Kidney (tissue), 14 donors: ENCODE data around the gene GPR15LG. TPM values are rescaled to one million over a fixed set of nuclear protein-coding genes. Genes with fewer than 3 reads are reported as not detected.

Experiments
- DNase-seq, 5 donors: peaks; one replicate each; pipeline ENCODE4 v3.0.0-alpha.2; 2013 to 2020
- FAIRE-seq: peaks from 2 replicates; lab custom pipeline; 2012; peaks lifted over from hg19 to GRCh38; lab: Jason Lieb, UNC
- H3K27ac ChIP-seq, 2 donors: one replicate each; pipeline ENCODE4 v1.7.0; 2013; ENCODE audit warnings: low read depth in 2 of 2, low read length in 2 of 2, inconsistent platforms in 1 of 2
- H3K27me3 ChIP-seq: one replicate; pipeline ENCODE4 v1.7.1; 2013; ENCODE audit warnings: low read length, inconsistent platforms; ENCODE audit not compliant: control insufficient read depth, insufficient read depth
- H3K36me3 ChIP-seq, 3 donors: one replicate each; pipeline versions ENCODE4 v1.7.0 to v1.7.1; 2013; ENCODE audit warnings: low read length in 3 of 3, control low read depth in 1 of 3, inconsistent platforms in 1 of 3; ENCODE audit not compliant: insufficient read depth in 3 of 3, control insufficient read depth in 2 of 3
- H3K4me1 ChIP-seq, 3 donors: one replicate each; pipeline versions ENCODE4 v1.7.0 to v1.7.1; 2013; ENCODE audit warnings: low read length in 3 of 3, inconsistent platforms in 1 of 3, low read depth in 1 of 3; ENCODE audit not compliant: control insufficient read depth in 2 of 3, insufficient read depth in 2 of 3
- H3K4me3 ChIP-seq, 3 donors: one replicate each; pipeline versions ENCODE4 v1.7.0 to v1.8.1; 2013; ENCODE audit warnings: low read length in 3 of 3, control low read depth in 1 of 3, inconsistent platforms in 1 of 3
- H3K9ac ChIP-seq, 3 donors: one replicate each; pipeline versions ENCODE4 v1.7.0 to v1.7.1; 2013; ENCODE audit warnings: low read length in 3 of 3, control low read depth in 1 of 3, inconsistent platforms in 1 of 3
- H3K9me3 ChIP-seq, 3 donors: one replicate each; pipeline versions ENCODE4 v1.7.0 to v1.7.1; 2013; ENCODE audit warnings: low read length in 3 of 3, control low read depth in 1 of 3, inconsistent platforms in 1 of 3; ENCODE audit not compliant: control insufficient read depth in 2 of 3, insufficient read depth in 1 of 3
- CTCF ChIP-seq: IDR thresholded peaks from 3 replicates; pipeline ENCODE4 v1.5.1; 2012; ENCODE audit warnings: mild to moderate bottlenecking, moderate library complexity, borderline replicate concordance; ENCODE audit not compliant: insufficient read depth; ENCODE audit errors: extremely low read depth
- intact Hi-C: fragments of 100-400 bp; cut with DNase I; formaldehyde crosslinking; loops from one replicate; pipeline ENCODE4 v1.11.1; 2022
- polyA plus RNA-seq: library from polyadenylated mRNA; stranded (reverse); fragments of 350-450 nt; fragmentation: Illumina TruSeq; extraction: RNeasy Lipid Tissue Mini Kit (QIAGEN cat#74804); gene quantifications from one replicate; pipeline ENCODE4 v1.2.3, GENCODE V29; 2014; ENCODE audit warnings: low read depth, low replicate concordance; ENCODE audit not compliant: insufficient read depth
- total RNA-seq: library from RNA; stranded (reverse); fragmentation: NEBNext Ultra II Directional; extraction: Animal tissue kit (Norgen Biotek cat#: 25700); gene quantifications from one replicate; pipeline ENCODE4 v1.2.1, GENCODE V29; 2021
- donor health status: control.
- donor health status: control.
- donor health status: control.
- donor health status: control.
- donor health status: control.
- donor health status: DM: yes; HTN: yes; CAD: no.
- donor health status: Normal renal cell carcinoma (clear cell type).

The GPR15LG gene
- total and polyA plus RNA-seq, 2 donors from 2014 or later, result 0.44 TPM; not detected in 1

DNA sequence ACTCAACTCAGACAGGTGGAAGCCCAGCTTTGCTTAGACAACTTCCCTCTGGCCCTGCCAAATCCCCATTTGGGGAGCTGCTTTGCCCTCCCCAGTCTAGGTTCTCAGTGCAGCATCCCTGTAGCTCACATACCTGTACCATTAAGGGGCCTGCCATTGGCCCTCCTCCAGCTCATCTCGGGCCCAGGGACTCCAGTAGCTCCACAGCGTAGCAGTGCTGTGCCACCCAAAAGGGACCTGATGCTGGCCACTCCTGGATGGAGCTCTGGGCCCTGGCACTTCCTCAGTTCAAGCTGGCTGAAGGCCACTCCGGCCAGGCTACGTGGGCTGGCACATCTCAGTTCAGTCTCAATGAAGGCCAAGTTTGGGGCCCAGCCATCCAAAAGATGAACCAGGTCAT, 60.3 kb downstream of the GPR15LG start:
- Histone ChIP-seq H3K9me3 (no peaks in the 10 kb centered on the region), H3K36me3 (no peaks in the 10 kb centered on the region), H3K4me3 (no peak overlapping the region), H3K9ac (no peak overlapping the region), H3K4me1 (no peaks in the 10 kb centered on the region), H3K27me3 (no peaks in the 10 kb centered on the region), H3K27ac (no peak overlapping the region)
- intact Hi-C loops, result no loop called here
- TF ChIP-seq CTCF, result no peak
- FAIRE-seq (no peak), DNase-seq (no peak)

DNA sequence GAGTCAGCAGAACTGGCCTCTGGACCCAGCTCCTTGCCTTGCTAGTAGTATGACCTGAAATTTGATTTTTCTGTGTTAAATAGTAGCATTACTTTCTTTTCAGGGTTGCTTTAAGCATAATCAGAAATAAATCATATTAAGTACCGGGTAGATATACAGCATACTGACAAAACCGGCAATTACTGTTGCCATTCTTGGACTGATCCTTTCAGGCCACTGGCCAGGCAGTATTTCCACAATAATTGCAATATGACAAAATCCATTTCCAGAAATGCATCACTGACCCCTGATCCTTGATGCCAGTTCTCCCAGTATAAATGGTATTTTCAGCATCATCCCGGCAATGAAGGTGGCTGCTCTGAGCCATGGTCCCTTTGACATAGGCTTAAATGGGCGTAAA, 60.9 kb downstream of the GPR15LG start:
- intact Hi-C loops, result no loop called here
- no peaks in the 10 kb centered on the region for H3K9me3 ChIP-seq
- no peak overlapping the region for H3K9ac ChIP-seq

More for the DNA sequence above, 60.9 kb downstream of the GPR15LG start:
- DNase-seq (no peak), FAIRE-seq (no peak)
- no peak for TF ChIP-seq CTCF
- Histone ChIP-seq H3K36me3 (no peaks in the 10 kb centered on the region), H3K4me3 (no peak overlapping the region), H3K27ac (no peak overlapping the region), H3K4me1 (no peaks in the 10 kb centered on the region), H3K27me3 (no peaks in the 10 kb centered on the region)

Other genes with a start within 250 kb of the GPR15LG start
- 134 TPM for gene GHITM, start 34.3 kb upstream of the GPR15LG start, total RNA-seq
- gene GHITM, start 34.3 kb upstream of the GPR15LG start, polyA plus RNA-seq, result 376 TPM
- 1.1 TPM for gene CDHR1, start 20.7 kb downstream of the GPR15LG start, total RNA-seq
- 0.47 TPM for gene CDHR1, start 20.7 kb downstream of the GPR15LG start, polyA plus RNA-seq
- not detected for gene LRIT2, start 51.7 kb downstream of the GPR15LG start, total RNA-seq
- not detected for gene LRIT2, start 51.7 kb downstream of the GPR15LG start, polyA plus RNA-seq
- not detected for gene LRIT1, start 67.7 kb downstream of the GPR15LG start, total RNA-seq
- not detected for gene LRIT1, start 67.7 kb downstream of the GPR15LG start, polyA plus RNA-seq
- gene RGR, start 71.3 kb downstream of the GPR15LG start, total RNA-seq, result not detected
- not detected for gene RGR, start 71.3 kb downstream of the GPR15LG start, polyA plus RNA-seq
- gene CCSER2, start 154.8 kb downstream of the GPR15LG start, total RNA-seq, result 46.4 TPM
- 12.6 TPM for gene CCSER2, start 154.8 kb downstream of the GPR15LG start, polyA plus RNA-seq